Fibroblast of mammary gland (primary cell): ENCODE results near the gene ZNF77.

Experiments
- DNase-seq: peaks from one replicate; pipeline ENCODE4 v3.0.0-alpha.2; 2010; ENCODE audit warnings: low read depth
- H3K4me3 ChIP-seq: 2 replicates; pipeline ENCODE4 v1.5.1; 2011; ENCODE audit warnings: low read depth, mild to moderate bottlenecking, low read length, moderate library complexity; ENCODE audit not compliant: control insufficient read depth
- TF ChIP-seq, protein P1 (sequence below): conservative IDR thresholded peaks from 2 replicates; pipeline ENCODE4 v1.5.1; 2011; ENCODE audit warnings: low read depth, low read length, inconsistent platforms; ENCODE audit not compliant: control insufficient read depth, insufficient read depth

Gene ZNF77

DNA sequence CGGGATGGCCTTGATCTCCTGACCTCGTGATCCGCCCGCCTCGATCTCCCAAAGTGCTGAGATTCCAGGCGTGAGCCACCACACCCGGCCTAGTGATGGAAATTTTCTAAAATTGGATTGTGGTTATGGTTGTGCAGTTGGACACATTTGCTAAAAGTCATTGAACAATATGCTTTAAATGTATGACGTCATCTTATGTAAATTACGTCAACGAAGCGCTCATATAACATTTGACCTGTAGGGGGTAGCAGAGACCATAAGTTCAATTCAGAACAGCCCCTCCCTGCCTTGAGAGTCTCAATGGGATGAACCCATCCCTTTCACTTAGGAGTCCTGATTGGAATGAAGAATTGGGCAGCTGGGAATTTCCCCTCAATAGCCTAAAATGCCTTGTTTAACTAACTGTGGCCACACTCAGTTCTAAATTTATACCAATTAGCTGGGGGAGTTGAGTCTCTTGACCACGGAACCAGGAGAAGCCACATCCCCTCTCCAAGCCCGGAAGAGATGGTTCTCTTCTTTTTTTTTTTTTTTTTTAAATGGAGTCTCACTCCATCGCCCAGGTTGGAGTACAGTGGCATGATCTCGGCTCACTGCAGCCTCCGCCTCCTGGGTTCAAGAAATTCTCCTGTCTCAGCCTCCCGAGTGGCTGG lies 17.4 kb upstream of the ZNF77 start:
- TF ChIP-seq, protein P1, sequence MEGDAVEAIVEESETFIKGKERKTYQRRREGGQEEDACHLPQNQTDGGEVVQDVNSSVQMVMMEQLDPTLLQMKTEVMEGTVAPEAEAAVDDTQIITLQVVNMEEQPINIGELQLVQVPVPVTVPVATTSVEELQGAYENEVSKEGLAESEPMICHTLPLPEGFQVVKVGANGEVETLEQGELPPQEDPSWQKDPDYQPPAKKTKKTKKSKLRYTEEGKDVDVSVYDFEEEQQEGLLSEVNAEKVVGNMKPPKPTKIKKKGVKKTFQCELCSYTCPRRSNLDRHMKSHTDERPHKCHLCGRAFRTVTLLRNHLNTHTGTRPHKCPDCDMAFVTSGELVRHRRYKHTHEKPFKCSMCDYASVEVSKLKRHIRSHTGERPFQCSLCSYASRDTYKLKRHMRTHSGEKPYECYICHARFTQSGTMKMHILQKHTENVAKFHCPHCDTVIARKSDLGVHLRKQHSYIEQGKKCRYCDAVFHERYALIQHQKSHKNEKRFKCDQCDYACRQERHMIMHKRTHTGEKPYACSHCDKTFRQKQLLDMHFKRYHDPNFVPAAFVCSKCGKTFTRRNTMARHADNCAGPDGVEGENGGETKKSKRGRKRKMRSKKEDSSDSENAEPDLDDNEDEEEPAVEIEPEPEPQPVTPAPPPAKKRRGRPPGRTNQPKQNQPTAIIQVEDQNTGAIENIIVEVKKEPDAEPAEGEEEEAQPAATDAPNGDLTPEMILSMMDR = peak; percentile 72
- no peak overlapping the region for H3K4me3 ChIP-seq
- DNase-seq = peak; percentile 87

DNA sequence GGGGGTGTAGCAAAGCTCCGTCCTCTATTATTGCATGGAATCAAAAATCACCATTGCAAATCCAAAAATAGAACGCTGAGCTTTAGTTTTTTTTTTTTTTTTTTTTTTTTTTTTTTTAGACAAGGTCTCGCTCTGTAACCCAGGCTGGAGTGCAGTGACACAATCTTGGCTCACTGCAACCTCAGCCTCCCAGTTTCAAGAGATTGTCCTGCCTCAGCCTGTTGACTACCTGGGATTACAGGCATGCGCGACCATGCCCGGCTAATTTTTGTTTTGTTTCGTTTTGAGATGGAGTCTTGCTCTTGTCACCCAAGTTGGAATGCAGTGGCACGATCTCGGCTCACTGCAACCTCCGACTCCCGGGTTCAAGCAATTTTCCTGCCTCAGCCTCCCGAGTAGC lies 15.3 kb upstream of the ZNF77 start:
- TF ChIP-seq, protein P1 = no peak
- DNase-seq = no peak
- H3K4me3 ChIP-seq = no peak overlapping the region

DNA sequence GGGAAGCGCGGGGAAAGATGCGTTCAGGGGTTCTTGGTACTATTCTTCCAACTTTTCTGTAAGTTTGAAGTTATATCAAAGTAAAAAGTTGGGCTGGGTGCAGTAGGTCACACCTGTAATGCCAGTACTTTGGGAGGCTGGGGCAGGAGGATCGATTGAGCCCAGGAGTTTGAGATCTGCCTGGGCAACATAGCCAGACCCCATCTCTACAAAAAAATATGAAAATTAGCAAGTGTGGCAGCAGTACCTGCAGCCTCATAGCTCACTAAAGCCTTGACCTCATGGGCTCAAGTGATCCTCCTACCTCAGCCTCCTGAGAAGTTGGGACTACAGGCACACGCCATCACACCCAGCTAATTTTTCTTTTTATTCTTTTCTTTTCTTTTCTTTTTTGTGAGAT lies 12.4 kb upstream of the ZNF77 start:
- DNase-seq = no peak
- TF ChIP-seq, protein P1 = no peak
- H3K4me3 ChIP-seq = no peak overlapping the region

DNA sequence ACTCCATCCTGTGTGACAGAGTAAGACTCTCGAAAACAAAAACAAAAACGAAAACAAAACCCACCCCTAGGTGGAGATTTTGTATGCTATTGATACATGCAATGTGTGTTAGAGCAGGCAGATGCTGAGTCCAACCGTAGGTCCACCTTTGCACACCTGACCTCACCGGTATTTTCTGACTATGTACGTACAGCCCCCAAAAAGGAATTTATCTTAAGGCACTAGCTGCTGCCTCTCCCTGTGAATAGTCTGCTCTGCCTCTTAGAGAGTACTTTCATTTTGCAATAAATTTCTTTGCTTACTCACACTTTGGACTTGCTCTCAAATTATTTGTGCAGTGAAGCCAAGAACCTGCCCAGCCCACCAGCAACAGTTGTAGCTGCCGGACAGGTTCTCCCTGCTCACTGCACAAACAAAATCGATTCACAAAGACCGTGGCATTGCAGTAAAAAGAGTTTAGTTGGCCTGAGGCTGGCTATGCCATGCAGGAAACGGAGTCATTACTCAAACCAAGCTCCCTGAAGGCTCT lies 8.2 kb upstream of the ZNF77 start:
- H3K4me3 ChIP-seq = peak overlapping the region; percentile 21
- TF ChIP-seq, protein P1 = peak; percentile 9
- peak; percentile 38 for DNase-seq

DNA sequence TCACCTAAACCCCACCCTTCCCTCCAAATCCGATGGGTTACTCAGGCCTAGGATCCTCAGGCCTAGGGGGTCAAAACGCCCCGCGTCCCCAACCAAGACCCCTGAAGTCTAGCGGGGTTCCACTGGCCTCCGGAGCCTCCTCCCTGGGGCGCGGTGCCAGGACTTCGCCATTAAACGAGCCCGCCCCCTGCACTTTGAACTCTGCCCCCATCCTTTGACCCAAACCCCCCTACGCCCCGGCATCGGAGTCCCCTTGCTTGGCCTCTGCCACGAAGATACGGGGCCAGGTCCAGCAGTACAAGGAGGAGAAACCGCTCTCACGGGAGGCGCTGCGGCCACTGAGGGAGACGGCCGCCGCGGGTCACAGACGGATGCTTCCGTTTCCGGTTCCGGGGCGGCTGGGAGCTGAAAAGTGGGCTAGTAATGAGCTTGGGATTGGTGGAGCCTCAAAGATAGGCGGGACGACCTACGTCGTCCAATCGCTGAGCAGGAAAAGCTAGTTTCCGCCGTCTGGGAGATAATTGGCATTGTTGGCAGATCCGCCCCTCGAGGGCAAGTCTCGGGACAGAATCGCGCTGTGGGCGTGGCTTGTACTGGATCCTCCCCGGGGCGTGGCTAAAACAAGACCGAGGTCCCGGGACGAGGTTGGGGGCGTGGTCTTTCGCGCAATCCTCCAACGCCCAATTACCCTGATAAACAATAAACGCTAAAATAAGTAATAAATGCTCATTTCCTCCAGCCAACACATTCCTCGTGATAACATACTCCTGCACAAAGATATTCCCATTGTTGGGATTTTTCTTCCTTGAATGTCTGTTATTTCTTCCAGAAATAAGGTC lies 5.7 kb upstream of the ZNF77 start:
- TF ChIP-seq, protein P1 = no peak
- DNase-seq = peak; percentile 99
- H3K4me3 ChIP-seq = peak overlapping the region; percentile 98

DNA sequence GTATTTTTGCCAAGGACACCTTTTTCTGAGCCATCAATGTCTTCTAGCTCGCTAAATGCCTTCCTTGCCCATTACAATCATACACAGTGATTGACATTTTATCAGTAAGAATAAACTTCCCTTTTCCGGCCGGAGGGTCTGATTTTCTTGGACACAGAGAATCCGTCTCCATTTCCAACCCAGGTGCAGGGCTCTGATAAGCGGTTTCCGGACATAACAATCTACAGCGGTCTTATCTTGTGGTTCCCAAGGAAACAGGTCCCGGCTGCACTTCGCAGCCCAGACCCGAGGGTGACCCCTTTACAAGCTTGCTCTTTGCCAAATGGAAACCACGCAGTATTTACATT lies 5.1 kb upstream of the ZNF77 start:
- TF ChIP-seq, protein P1 = no peak
- peak overlapping the region; percentile 98 for H3K4me3 ChIP-seq
- no peak for DNase-seq
